Lung (tissue), 12 donors: Measurements from ENCODE around the gene GTPBP3. TPM values are rescaled to one million over a fixed set of nuclear protein-coding genes. Genes with fewer than 3 reads are reported as not detected.

ENCODE experiments used
- ATAC-seq: fragments of 200-7000 bp; cut with Tn5 transposase; one replicate; pipeline ENCODE4 v1.9.1; 2020; ENCODE audit warnings: moderate number of reproducible peaks; ENCODE audit not compliant: insufficient read depth, low FRiP score
- DNase-seq, 3 donors: peaks; one replicate each; pipeline ENCODE4 v3.0.0-alpha.2; 2013 to 2017
- H3K27ac ChIP-seq, 2 donors: one replicate each; pipeline ENCODE4 v1.5.1; 2013; ENCODE audit warnings: mild to moderate bottlenecking in 2 of 2, moderate library complexity in 2 of 2, control low read depth in 1 of 2, inconsistent platforms in 1 of 2, low read depth in 1 of 2, low read length in 1 of 2
- H3K27me3 ChIP-seq, 3 donors: one replicate each; pipeline ENCODE4 v1.5.1; 2013; ENCODE audit warnings: low read length in 2 of 3; ENCODE audit not compliant: control insufficient read depth in 3 of 3, insufficient read depth in 3 of 3
- H3K36me3 ChIP-seq, 4 donors: one replicate each; pipeline ENCODE4 v1.5.1; 2013; ENCODE audit warnings: low read length in 4 of 4, mild to moderate bottlenecking in 1 of 4, moderate library complexity in 1 of 4; ENCODE audit not compliant: control insufficient read depth in 4 of 4, insufficient read depth in 4 of 4
- H3K4me1 ChIP-seq, 5 donors: one replicate each; pipeline ENCODE4 v1.5.1; 2013; ENCODE audit warnings: low read length in 5 of 5, mild to moderate bottlenecking in 2 of 5, moderate library complexity in 1 of 5; ENCODE audit not compliant: control insufficient read depth in 5 of 5, insufficient read depth in 5 of 5
- H3K4me3 ChIP-seq: one replicate; pipeline ENCODE4 v1.5.1; 2013; ENCODE audit warnings: mild to moderate bottlenecking, control low read depth, moderate library complexity
- H3K9ac ChIP-seq, 2 donors: one replicate each; pipeline ENCODE4 v1.5.1; 2013; ENCODE audit warnings: low read length in 2 of 2, control low read depth in 1 of 2; ENCODE audit not compliant: insufficient read depth in 1 of 2
- H3K9me3 ChIP-seq, 4 donors: one replicate each; pipeline ENCODE4 v1.5.1; 2013; ENCODE audit warnings: low read length in 3 of 4, mild to moderate bottlenecking in 1 of 4, moderate library complexity in 1 of 4; ENCODE audit not compliant: control insufficient read depth in 4 of 4, insufficient read depth in 3 of 4
- CTCF ChIP-seq: IDR thresholded peaks from 2 replicates; pipeline ENCODE4 v1.5.1; 2012; ENCODE audit warnings: mild to moderate bottlenecking; ENCODE audit errors: control extremely low read depth, extremely low read depth
- WGBS, 2 donors: extraction: QIAGEN DNeasy Blood & Tissue Kit; methylation state at CpG; one replicate each; pipeline ENCODE4 v1.1.7; 2013; 5-methylcytosine and 5-hydroxymethylcytosine counted together
- polyA plus RNA-seq, 2 donors: library from polyadenylated mRNA; stranded (reverse); fragments of 200-250 nt; gene quantifications; one replicate each; pipeline ENCODE4 v1.2.1, GENCODE V29; 2013
- total RNA-seq, 2 donors: library from RNA; depleted of rRNA in 1 of 2; stranded (reverse); fragments of >200 nt in 1 of 2; gene quantifications; one replicate each; pipeline ENCODE4 v1.2.1, GENCODE V29; 2014 to 2021
- donor health status: control.
- donor health status: control.
- donor health status: Bipolar disorder and iron deficiency.
- donor health status: healthy.
- donor health status: DM: yes; HTN: yes; CAD: no.

The GTPBP3 gene
- total and polyA plus RNA-seq, 4 donors = 13.3 to 24.1 (median 18.2) TPM

GRCh38 chr19:17318966-17319365 is 18.4 kb upstream of the GTPBP3 start:
- 68 to 74% methylated on average over 6 of the region's 6 CpGs for WGBS, 2 donors
- no peak overlapping the region for H3K4me3 ChIP-seq
- DNase-seq = no peak
- no peaks in the 10 kb centered on the region for H3K27me3 ChIP-seq
- peaks cover 13 to 48% (median 19%) of the 10 kb centered on the region in 4 donors for H3K36me3 ChIP-seq
- TF ChIP-seq CTCF = no peak
- H3K27ac ChIP-seq = no peak overlapping the region
- H3K4me1 ChIP-seq = peaks cover 0 to 6% (median 0%) of the 10 kb centered on the region in 5 donors
- H3K9me3 ChIP-seq = peaks cover 0 to 2% (median 0%) of the 10 kb centered on the region in 4 donors
- H3K9ac ChIP-seq = no peak overlapping the region
- no peak for ATAC-seq

GRCh38 chr19:17319473-17320238 is 17.7 kb upstream of the GTPBP3 start:
- no peak overlapping the region for H3K27ac ChIP-seq
- 93 to 96% methylated on average over 40 of the region's 40 CpGs for WGBS, 2 donors
- ATAC-seq = no peak
- no peak overlapping the region for H3K9ac ChIP-seq
- peaks cover 8 to 42% (median 18%) of the 10 kb centered on the region in 4 donors for H3K36me3 ChIP-seq
- H3K9me3 ChIP-seq = peaks cover 0 to 2% (median 0%) of the 10 kb centered on the region in 4 donors
- no peak for DNase-seq
- no peaks in the 10 kb centered on the region for H3K27me3 ChIP-seq
- peaks cover 0 to 6% (median 0%) of the 10 kb centered on the region in 5 donors for H3K4me1 ChIP-seq
- H3K4me3 ChIP-seq = no peak overlapping the region
- TF ChIP-seq CTCF = no peak

GRCh38 chr19:17320435-17320834 is 16.9 kb upstream of the GTPBP3 start:
- ATAC-seq (no peak), DNase-seq (no peak)
- WGBS, 2 donors = 84 to 87% methylated on average over 11 of the region's 11 CpGs
- TF ChIP-seq CTCF = no peak
- no peak overlapping the region for H3K4me3 ChIP-seq
- no peak overlapping the region for H3K9ac ChIP-seq
- peaks cover 5 to 45% (median 14%) of the 10 kb centered on the region in 4 donors for H3K36me3 ChIP-seq
- peaks cover 0 to 6% (median 0%) of the 10 kb centered on the region in 5 donors for H3K4me1 ChIP-seq
- no peaks in the 10 kb centered on the region for H3K27me3 ChIP-seq
- H3K9me3 ChIP-seq = peaks cover 0 to 2% (median 0%) of the 10 kb centered on the region in 4 donors
- no peak overlapping the region for H3K27ac ChIP-seq
